ELR (cell line): ENCODE results near the gene BLCAP.

Experiments
- DNase-seq: peaks from one replicate; pipeline ENCODE4 v3.0.0-alpha.2; 2015; ENCODE audit warnings: low read depth

Gene BLCAP

GRCh38 chr20:37529968-37530600 lies 2.4 kb upstream of the BLCAP start:
- no peak for DNase-seq

GRCh38 chr20:37529214-37529967 lies 1.7 kb upstream of the BLCAP start:
- no peak for DNase-seq

GRCh38 chr20:37528446-37529213 lies 954 bp upstream of the BLCAP start:
- peak; percentile 17 for DNase-seq

GRCh38 chr20:37526839-37527637 lies 638 bp downstream of the BLCAP start:
- DNase-seq, result peak; percentile 65

GRCh38 chr20:37526238-37526838 lies 1.3 kb downstream of the BLCAP start:
- DNase-seq, result peak; percentile 74

- no peak for DNase-seq
Measured at GRCh38 chr20:37525810-37526209, 1.9 kb downstream of the BLCAP start.

- peak; percentile 77 for DNase-seq
Measured at GRCh38 chr20:37524859-37525708, 2.6 kb downstream of the BLCAP start.

- no peak for DNase-seq
Measured at GRCh38 chr20:37523911-37524700, 3.6 kb downstream of the BLCAP start.

- no peak for DNase-seq
Measured at GRCh38 chr20:37523012-37523391, 4.7 kb downstream of the BLCAP start.

- no peak for DNase-seq
Measured at GRCh38 chr20:37522260-37523011, 5.2 kb downstream of the BLCAP start.

GRCh38 chr20:37521061-37521771 lies 6.5 kb downstream of the BLCAP start, which contains the start of gene NNAT:
Gene NNAT, plus strand, starts transcription at chr20:37521250. Its CDS starts 82 bp downstream, at chr20:37521332.
- DNase-seq, result no peak

- no peak for DNase-seq
Measured at GRCh38 chr20:37520419-37520955, 7.2 kb downstream of the BLCAP start.

GRCh38 chr20:37519508-37520418 lies 7.9 kb downstream of the BLCAP start:
- no peak for DNase-seq

- DNase-seq, result no peak
Measured at GRCh38 chr20:37518606-37519507, 8.8 kb downstream of the BLCAP start.

- no peak for DNase-seq
Measured at GRCh38 chr20:37518059-37518458, 9.6 kb downstream of the BLCAP start.
